ENCODE results near the gene CYP24A1. TPM values are rescaled to one million over a fixed set of nuclear protein-coding genes. Genes with fewer than 3 reads are reported as not detected.

The CYP24A1 gene
- total and polyA plus RNA-seq, 2 donors (not counting 3 experiments of a cell fraction or from before 2014, with no cell fraction given) = not detected

GRCh38 chr20:54166987-54167662 is 6.7 kb downstream of the CYP24A1 start:
- Histone ChIP-seq H3K4me3 (replicated peaks in 1 of 3; ENCODE audit: insufficient read depth in 1 of 3, low read depth in 1 of 3, low read length in 3 of 3) (no peak overlapping the region), H3K9me3 (replicated peaks; ENCODE audit: control insufficient read depth, insufficient read depth, low read length) (no peaks in the 10 kb centered on the region), H2AFZ (ENCODE audit: low read depth, low read length) (no peak overlapping the region), H3K36me3 (ENCODE audit: control insufficient read depth in 2 of 2, extremely low read depth in 1 of 2, insufficient read depth in 2 of 2, low read length in 2 of 2) (no peaks in the 10 kb centered on the region), H3K27ac (ENCODE audit: insufficient read depth, low read depth, low read length) (no peak overlapping the region), H4K20me1 (replicated peaks; ENCODE audit: control insufficient read depth, extremely low read depth, insufficient read depth, low read length) (no peaks in the 10 kb centered on the region), H3K79me2 (ENCODE audit: control insufficient read depth, insufficient read depth, low read length) (no peaks in the 10 kb centered on the region), H3K9ac (replicated peaks; ENCODE audit: extremely low read depth, insufficient read depth, low read length) (no peak overlapping the region), H3K4me2 (ENCODE audit: insufficient read depth, low read length) (no peak overlapping the region), H3K27me3 (ENCODE audit: control insufficient read depth in 2 of 2, insufficient read depth in 2 of 2, low read length in 2 of 2) (peaks cover 6 to 10% of the 10 kb centered on the region in 2 experiments), H3K9me1 (replicated peaks; ENCODE audit: control insufficient read depth, extremely low read depth, insufficient read depth, low read length) (no peaks in the 10 kb centered on the region), H3K4me1 (ENCODE audit: control insufficient read depth, extremely low read depth, insufficient read depth, low read length) (no peaks in the 10 kb centered on the region)
- ChIA-PET CTCF (no interaction called here), POLR2A (no interaction called here)
- no peak for FAIRE-seq
- no peak for DNase-seq (ENCODE audit: low read depth, low spot score)
- dilution Hi-C loops (cut with MboI; ENCODE audit: extremely low pct_ligation_motif_present, low sequenced_read_pairs) = no loop called here
- no TSS peak for BruUV-seq (replicated peaks)
- TF ChIP-seq MAX (IDR thresholded peaks at IDR 0.05; ENCODE audit: insufficient read depth, insufficient read length) (no peak), EZH2 (IDR thresholded peaks at IDR 0.05; ENCODE audit: borderline replicate concordance, low read depth, low read length, severe bottlenecking) (no peak), POLR2A (IDR thresholded peaks at IDR 0.05; ENCODE audit: low read depth, low read length) (no peak), POLR2AphosphoS5 (IDR thresholded peaks at IDR 0.05; ENCODE audit: insufficient read depth, low read depth, low read length) (no peak), GATA2 (IDR thresholded peaks at IDR 0.05; ENCODE audit: insufficient read depth, insufficient read length, low read depth, low read length) (no peak), MYC (IDR thresholded peaks at IDR 0.05; ENCODE audit: low read depth, low read length) (no peak), JUN (IDR thresholded peaks at IDR 0.05; ENCODE audit: borderline replicate concordance, insufficient read depth, insufficient read length, low read depth) (no peak), CTCF (IDR thresholded peaks at IDR 0.05; ENCODE audit: extremely low read depth in 1 of 2, insufficient read depth in 1 of 2, low read depth in 1 of 2, low read length in 2 of 2) (no peak), FOS (IDR thresholded peaks at IDR 0.05; ENCODE audit: borderline replicate concordance, insufficient read depth, low read length) (no peak)
- intact Hi-C loops (cut with micrococcal nuclease) = no loop called here
